IPS-NIHi7 (cell line): Measurements from ENCODE around the gene ANXA11.
A peak's percentile ranks its signal among the peaks of the same experiment; 100 is the strongest.
"Not testable (repeated sequence)": the region's sequence is repeated elsewhere in the genome, so short reads cannot be mapped to it uniquely, and the experiment has no call there.

ENCODE experiments used
- DNase-seq: peaks from one replicate; pipeline ENCODE4 v3.0.0; 2012; ENCODE audit warnings: mixed read lengths; ENCODE audit errors: extremely low spot score

The ANXA11 gene

DNA sequence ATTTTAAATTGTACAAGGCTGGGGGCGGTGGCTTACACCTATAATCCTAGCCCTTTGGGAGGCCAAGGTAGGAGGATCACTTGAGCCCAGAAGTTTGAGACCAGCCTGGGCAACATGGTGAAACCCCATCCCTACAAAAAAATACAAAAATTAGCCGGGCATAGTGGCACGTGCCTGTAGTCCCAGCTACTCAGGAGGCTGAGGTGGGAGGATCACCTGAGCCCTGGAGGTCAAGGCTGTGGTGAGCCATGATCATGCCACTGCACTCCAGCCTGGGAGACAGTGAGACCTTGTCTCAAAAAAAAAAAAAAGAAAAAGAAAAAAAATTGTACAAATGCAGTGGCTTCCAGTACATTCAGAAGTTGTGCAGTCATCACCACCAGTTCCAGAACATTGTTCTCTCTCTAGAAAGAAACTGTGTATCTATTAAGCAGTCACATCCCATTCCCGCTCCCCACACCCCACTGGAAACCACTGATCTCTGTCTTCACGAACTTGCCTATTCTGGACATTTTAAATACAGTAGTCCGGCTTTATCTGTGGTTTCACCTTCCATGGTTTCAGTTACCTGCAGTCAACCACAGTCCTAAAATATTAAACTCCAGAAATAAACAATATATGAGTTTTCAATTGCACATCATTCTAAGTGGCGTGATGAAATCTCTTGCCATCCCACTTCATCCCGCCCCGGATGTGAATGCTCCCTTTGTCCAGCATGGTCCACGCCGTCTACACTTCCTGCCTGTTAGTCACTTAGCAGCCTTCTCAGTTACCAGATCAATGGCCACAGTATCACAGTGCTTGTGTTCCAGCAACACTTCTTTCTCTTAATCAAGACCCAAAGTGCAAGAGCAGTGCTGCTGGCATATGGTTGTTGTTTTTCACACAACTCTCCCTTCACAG is 59.7 kb downstream of the ANXA11 start:
- DNase-seq, result not testable (repeated sequence)

- no peak for DNase-seq
These were observed 60.6 kb downstream of the ANXA11 start for GRCh38 chr10:80144696-80145131.

DNA sequence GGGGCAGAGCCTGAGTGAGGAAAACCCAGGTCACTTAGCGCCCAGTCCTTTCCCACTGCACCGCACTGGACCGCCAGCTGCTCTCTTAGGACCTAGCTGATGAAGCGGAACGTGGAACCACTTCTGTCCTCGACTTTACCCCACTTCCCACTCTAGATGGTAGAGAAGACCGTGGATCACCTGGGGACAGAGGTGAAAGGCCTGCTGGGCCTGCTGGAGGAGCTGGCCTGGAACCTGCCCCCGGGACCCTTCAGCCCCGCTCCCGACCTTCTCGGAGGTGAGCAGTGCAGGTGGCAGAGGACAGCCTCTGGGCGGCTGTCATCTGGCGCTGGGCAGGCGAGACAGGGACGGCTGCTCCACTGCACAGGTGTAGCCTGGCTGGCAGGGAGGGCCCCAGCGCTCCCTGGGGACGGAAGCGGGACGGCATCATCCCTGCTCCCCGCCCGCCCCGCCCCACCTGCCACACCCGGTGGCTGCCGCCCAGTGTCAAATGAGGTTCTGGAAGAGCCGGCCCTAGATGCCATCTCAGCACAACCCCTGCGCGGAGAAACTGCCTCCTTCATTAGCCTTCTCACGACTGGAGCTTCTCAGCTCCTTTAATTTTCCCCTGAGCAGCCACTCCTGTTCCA is 61.2 kb downstream of the ANXA11 start:
- DNase-seq, result no peak

DNA sequence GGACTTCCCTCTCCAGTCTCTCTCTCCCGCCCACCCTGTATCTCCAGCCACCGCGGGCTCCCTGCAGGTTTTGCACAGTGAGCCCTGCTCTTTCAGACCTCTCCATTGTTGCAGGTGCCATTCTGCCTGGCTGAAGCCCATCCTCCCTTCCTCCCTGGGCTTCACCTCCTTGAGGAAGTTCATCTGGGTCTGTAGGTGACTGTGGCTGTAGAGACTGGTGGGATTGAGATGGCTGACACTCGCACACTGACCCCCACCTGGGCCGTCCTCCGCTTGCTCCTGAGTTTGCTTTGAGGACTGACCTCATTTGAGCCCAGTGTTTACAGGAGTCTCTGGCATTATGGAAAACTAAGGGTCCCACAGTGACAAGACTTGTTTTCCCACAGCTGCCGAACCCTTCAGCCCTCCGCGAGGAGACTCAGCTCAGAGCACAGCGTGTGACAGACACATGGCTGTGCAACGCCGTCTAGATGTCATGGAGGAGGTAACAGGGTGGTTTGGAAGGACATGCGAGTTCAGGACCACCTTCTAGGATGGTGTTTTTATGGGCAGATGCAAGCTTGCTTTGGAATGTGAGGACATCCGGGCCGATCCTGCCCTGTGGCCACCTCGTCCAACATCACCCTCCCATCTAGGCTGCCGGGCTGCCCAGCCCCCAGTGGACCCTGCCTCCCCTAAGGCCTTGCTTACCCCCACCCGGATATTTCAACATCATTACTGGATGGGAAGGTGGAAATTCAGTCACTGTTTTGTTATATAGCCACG is 63.5 kb downstream of the ANXA11 start:
- DNase-seq, result no peak

- no peak for DNase-seq
These were observed 65.1 kb downstream of the ANXA11 start for GRCh38 chr10:80140251-80140650.

DNA sequence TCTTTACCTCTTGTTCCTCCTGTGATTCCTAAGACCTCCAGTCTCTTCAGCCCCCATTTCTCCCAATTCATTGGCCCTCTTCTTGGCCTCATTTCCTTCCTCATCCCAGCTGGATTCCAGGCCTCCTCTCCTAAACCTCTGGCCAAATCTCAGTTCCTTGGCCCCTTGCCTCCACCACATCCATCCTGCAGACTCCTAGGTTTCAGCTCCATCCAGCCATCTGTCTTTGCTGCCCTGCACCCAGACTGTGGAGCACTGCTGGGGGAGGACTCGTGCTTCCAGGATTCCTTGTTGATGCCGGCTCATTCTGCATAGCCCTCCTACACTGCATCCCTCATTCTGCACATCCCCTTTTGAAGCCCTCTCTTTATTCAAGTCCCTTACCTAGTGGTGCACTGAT is 66.1 kb downstream of the ANXA11 start:
- no peak for DNase-seq

DNA sequence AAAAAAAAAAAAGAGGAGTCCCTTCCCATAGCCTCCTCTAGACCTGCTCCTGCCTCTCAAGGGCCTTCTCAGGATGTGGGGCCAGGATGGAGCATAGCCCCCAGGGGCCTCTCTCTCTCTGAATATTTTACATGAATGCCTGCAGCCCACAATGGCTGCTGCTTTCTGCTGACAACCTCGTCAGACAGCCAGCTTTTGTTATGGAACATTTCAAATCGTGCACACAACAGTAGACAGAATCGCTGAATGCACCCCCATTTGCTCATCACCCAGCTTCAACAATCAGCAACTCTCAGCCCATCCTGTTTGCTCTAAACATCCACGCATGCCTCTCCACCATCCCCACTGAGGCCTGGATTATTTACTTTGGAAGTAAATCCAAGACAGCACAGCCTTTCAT is 67.4 kb downstream of the ANXA11 start:
- no peak for DNase-seq

DNA sequence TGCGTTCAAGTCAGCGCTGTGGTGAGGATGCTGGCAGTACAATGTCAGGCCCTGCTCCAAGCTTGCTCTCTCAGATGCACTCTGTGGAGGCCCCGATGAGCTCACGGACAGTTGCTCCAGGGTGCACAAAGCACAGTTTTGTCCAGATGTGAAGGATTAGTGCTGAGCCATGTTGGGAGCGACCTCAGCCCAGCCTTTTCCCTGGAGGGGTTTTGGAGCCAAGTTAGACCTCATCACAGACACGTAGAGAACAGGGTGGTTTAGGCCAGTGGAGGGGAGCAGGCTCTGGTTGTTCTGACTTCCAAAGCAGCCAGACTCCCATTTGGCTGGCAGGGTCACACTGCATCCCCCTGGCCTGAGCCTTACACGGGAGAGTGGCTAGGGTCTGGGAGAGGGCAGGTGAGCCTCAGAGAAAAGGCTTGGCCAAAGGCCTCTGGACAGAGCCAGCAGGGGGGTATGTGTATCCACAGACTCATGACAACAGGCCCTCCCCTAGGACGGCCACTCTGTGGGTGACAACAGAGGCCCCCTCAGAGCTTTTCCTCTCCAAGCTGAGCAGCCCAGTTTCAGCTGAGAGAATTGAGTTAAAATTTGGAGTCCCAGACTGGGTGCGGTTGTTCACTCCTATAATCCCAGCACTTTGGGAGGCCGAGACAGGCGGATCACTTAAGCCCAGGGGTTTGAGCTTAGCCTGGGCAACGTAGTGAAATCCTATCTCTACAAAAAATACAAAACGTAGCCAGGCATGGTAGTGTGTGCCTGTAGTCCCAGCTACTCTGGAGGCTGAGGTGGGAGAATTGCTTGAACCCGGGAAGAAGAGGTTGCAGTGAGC is 68.1 kb downstream of the ANXA11 start:
- DNase-seq, result no peak

- no peak for DNase-seq
These were observed 69.2 kb downstream of the ANXA11 start for GRCh38 chr10:80136134-80136571.

GRCh38 chr10:80133687-80134086 is 71.7 kb downstream of the ANXA11 start:
- DNase-seq, result not testable (repeated sequence)

- no peak for DNase-seq
These were observed 72.1 kb downstream of the ANXA11 start for GRCh38 chr10:80133206-80133605.

GRCh38 chr10:80132299-80133139 is 72.8 kb downstream of the ANXA11 start, which contains the start of gene PLAC9:
PLAC9 (plus strand) TSS chr10:80132730; CDS start chr10:80132763, 33 bp downstream.
- peak; percentile 54 for DNase-seq

- DNase-seq, result peak; percentile 41
These were observed 73.8 kb downstream of the ANXA11 start for GRCh38 chr10:80131499-80131901.

DNA sequence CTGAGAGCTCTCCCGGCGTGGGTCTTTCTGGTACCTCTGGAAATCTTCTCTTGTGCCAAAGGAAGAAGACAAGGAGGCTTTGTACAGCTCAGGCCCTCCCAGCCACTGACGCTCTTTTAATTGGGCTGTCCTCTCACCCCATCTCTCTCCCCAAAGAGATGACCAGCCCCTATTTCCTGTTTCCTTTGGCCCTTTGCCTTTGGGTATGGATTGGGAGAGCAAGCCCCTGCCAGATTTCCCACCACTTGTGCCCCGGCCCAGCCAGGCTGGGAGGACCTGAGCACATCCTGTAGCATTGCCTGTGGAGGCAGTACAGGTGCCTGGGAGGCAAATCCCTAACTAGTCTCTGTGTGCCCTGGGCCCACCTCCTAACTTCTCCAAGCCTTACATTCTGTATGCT is 78.5 kb downstream of the ANXA11 start:
- no peak for DNase-seq

DNA sequence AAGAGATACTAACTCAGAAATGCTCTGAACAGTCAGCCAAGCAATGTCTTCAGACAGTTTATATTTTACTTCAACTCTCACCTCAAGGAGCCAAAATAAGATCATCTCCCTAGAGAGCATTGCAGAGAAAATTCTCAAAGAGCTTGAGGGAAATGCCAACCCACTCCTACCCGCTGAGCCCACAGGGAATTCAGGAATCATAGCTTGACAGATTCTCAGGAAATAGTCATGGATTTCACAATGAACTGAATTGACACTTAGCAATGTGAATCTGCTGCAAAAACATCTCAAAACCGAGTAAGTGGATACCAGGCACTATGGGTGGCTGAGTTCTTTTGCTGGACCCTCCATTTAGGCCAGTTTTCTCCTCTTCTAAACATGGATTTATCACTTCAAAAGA is 82.6 kb downstream of the ANXA11 start:
- DNase-seq, result no peak

- no peak for DNase-seq
These were observed 83.1 kb downstream of the ANXA11 start for GRCh38 chr10:80122110-80122710.

- no peak for DNase-seq
These were observed 86.7 kb downstream of the ANXA11 start for GRCh38 chr10:80118669-80119068.

GRCh38 chr10:80110986-80111385 is 94.4 kb downstream of the ANXA11 start:
- DNase-seq, result no peak

- no peak for DNase-seq
These were observed 96.6 kb downstream of the ANXA11 start for GRCh38 chr10:80108576-80109239.
